A673 (cell line): ENCODE measurements around the gene CXCR5. TPM values are rescaled to one million over a fixed set of nuclear protein-coding genes. Genes with fewer than 3 reads are reported as not detected.

Experiments
- Bru-seq: library from RNA; stranded (reverse); fragments of 400-500 nt; gene quantifications from one replicate; lab custom pipeline; 2021; lab: Mats Ljungman, UMichigan
- BruChase-seq, 2 experiments: library from RNA; stranded (reverse); fragments of 400-500 nt; gene quantifications; one replicate each; lab custom pipeline; 2021; lab: Mats Ljungman, UMichigan
- BruUV-seq: library from RNA; stranded (reverse); fragments of 400-500 nt; replicated peaks from 2 replicates; lab custom pipeline; 2021; lab: Mats Ljungman, UMichigan
- CTCF ChIA-PET: fragments of 300-600 bp; sonication (Branson Sonifier 250); formaldehyde crosslinking; loops from one replicate; lab custom pipeline; 2022; ENCODE audit warnings: antibody characterized with exemption; lab: Charles Lee
- POLR2A ChIA-PET: fragments of 300-600 bp; sonication (Branson Sonifier 250); formaldehyde crosslinking; loops from one replicate; lab custom pipeline; 2022; ENCODE audit warnings: antibody characterized with exemption; ENCODE audit not compliant: low non-redundant PET; lab: Charles Lee
- DNase-seq: peaks from one replicate; pipeline ENCODE4 v3.0.0-alpha.2; 2015; ENCODE audit warnings: low spot score
- H3K27ac ChIP-seq: fragments of 200-600 bp; sonication (generic); 2 replicates; pipeline ENCODE4 v1.5.1; 2016; ENCODE audit warnings: mixed run types, low read depth, mild to moderate bottlenecking, mixed read lengths, antibody characterized with exemption, low read length; ENCODE audit not compliant: poor library complexity, severe bottlenecking
- H3K27me3 ChIP-seq: fragments of 200-600 bp; sonication (generic); replicated peaks from 2 replicates; pipeline ENCODE4 v1.6.1; 2017; ENCODE audit warnings: mixed run types, low read depth, mild to moderate bottlenecking, mixed read lengths, antibody characterized with exemption, low read length; ENCODE audit not compliant: insufficient read depth, poor library complexity
- H3K36me3 ChIP-seq: fragments of 200-600 bp; sonication (generic); 2 replicates; pipeline ENCODE4 v1.6.1; 2016; ENCODE audit warnings: mixed run types, mild to moderate bottlenecking, mixed read lengths, antibody characterized with exemption, low read length; ENCODE audit not compliant: insufficient read depth, poor library complexity, severe bottlenecking
- H3K4me1 ChIP-seq: fragments of 200-600 bp; sonication (generic); 2 replicates; pipeline ENCODE4 v1.6.1; 2017; ENCODE audit warnings: mixed run types, mild to moderate bottlenecking, mixed read lengths, antibody characterized with exemption, low read length; ENCODE audit not compliant: insufficient read depth, poor library complexity, severe bottlenecking
- H3K4me3 ChIP-seq: fragments of 200-600 bp; sonication (generic); 2 replicates; pipeline ENCODE4 v1.5.1; 2016; ENCODE audit warnings: low read depth, mixed run types, mild to moderate bottlenecking, mixed read lengths, low read length; ENCODE audit not compliant: poor library complexity, severe bottlenecking
- H3K9me3 ChIP-seq: fragments of 200-600 bp; sonication (generic); 2 replicates; pipeline ENCODE4 v1.6.1; 2016; ENCODE audit warnings: mixed run types, low read depth, mild to moderate bottlenecking, mixed read lengths, antibody characterized with exemption, low read length; ENCODE audit not compliant: poor library complexity, severe bottlenecking
- CTCF ChIP-seq: fragments of 300-800, 200-600 bp; sonication (generic); conservative IDR thresholded peaks from 2 replicates; pipeline ENCODE4 v1.5.1; 2017; ENCODE audit warnings: low read depth, mild to moderate bottlenecking, antibody characterized with exemption, low read length, moderate library complexity, mixed read lengths
- EZH2 ChIP-seq: fragments of 200-600 bp; sonication (generic); IDR thresholded peaks from 2 replicates; pipeline ENCODE4 v1.6.1; 2017; ENCODE audit warnings: borderline replicate concordance, low read depth, mild to moderate bottlenecking, mixed read lengths, antibody characterized with exemption, low read length; ENCODE audit not compliant: poor library complexity, severe bottlenecking
- intact Hi-C: fragments of 100-400 bp; cut with micrococcal nuclease; formaldehyde crosslinking; loops from one replicate; pipeline ENCODE4 v1.10.0; 2022; ENCODE audit not compliant: unreplicated experiment
- long read RNA-seq: library from polyadenylated mRNA; stranded (forward); transcript quantifications from one replicate; pipeline ENCODE4 v2.0.0, GENCODE V29; 2022
- total RNA-seq: library from RNA; stranded (reverse); gene quantifications from 2 replicates; pipeline ENCODE4 v1.2.3, GENCODE V29; 2021

The CXCR5 gene, protein sequence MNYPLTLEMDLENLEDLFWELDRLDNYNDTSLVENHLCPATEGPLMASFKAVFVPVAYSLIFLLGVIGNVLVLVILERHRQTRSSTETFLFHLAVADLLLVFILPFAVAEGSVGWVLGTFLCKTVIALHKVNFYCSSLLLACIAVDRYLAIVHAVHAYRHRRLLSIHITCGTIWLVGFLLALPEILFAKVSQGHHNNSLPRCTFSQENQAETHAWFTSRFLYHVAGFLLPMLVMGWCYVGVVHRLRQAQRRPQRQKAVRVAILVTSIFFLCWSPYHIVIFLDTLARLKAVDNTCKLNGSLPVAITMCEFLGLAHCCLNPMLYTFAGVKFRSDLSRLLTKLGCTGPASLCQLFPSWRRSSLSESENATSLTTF
- total RNA-seq (not detected in 2 replicates), Bru-seq, nascent RNA (not detected), BruChase-seq, experiment 1, labeled RNA remaining after a 2-hour chase (not detected), BruChase-seq, experiment 2, labeled RNA remaining after a 6-hour chase (percentile 12 among the genes with signal in this experiment)
- long read RNA-seq, partial matches to known transcripts: 0 of 2 reads
- long read RNA-seq, other reads (novel, unspliced or antisense): 2 of 2 reads

DNA sequence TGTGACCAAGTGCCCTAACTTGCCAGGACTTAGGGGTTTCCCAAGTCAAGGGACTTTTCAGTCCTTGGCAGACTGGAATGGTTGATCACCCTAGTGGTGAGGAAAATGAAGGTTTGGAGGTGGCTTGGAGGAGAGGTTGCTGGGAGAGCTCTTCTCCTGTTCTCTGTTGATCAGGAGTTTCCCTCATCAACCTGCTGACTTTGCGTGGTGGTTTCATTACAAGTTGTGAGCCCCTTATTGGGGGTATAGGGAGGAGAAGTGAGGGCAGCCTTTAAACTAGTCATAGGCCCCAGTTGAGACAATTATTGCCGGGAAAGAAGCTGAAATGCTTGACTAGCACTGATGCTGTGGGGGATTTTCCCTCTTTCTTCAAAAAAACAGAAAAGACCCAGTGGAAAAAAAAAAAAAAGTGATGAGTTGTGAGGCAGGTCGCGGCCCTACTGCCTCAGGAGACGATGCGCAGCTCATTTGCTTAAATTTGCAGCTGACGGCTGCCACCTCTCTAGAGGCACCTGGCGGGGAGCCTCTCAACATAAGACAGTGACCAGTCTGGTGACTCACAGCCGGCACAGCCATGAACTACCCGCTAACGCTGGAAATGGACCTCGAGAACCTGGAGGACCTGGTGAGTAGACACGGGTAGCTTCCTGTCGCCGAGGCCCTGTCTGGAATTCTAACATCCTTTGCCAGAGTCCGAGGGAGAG lies at the start of gene CXCR5:
Gene CXCR5, plus strand, starts transcription at position 525 of the 704 bp plus-strand sequence. Its CDS starts 50 bp downstream, at position 575.
- CTCF ChIA-PET: interaction anchor here (0.6 kb wide), 1 partner anchor 51 kb away, joined by 3 read pairs; no protein-coding TSS in a partner anchor
- BruUV-seq: no TSS peak
- H3K27ac ChIP-seq: no peak within 1 kb of the TSS
- DNase-seq: no peak
- H3K9me3 ChIP-seq: no peaks in the 10 kb centered on the region
- H3K36me3 ChIP-seq: no peaks in the 10 kb centered on the region
- TF ChIP-seq EZH2: no peak
- no peak for TF ChIP-seq CTCF
- intact Hi-C loops: no loop called here
- POLR2A ChIA-PET: no interaction called here
- no peak within 1 kb of the TSS for H3K4me3 ChIP-seq
- H3K4me1 ChIP-seq: no peaks in the 10 kb centered on the region
- no peaks in the 10 kb centered on the region for H3K27me3 ChIP-seq

DNA sequence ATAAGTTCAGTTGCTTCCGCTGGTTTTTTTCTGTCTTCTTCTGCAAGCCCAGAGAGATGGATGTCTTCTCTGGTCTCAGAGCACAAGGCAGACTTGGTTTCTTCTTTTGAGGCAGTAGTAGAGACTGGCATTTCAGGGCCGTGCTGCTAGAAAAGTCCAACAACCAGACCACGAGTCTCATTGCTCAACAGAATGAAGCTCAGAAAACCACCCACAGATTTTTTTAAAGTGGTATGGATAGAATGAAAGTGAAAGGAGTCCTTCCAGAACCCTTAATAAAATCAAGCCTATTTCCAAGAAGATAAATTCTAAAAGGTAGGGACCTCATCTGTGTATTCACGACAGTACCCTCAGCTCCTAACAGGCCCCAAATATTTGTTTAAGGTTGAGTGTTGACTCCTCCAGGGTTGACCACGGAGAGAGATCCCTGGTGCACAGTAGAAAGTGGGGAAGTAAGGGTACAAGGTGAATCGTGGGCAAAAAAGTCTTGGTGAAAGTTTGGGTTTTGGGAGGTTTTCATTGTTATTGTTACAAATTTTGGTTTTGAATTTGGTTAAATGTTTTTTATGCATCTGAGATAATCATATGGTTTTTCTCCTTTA lies 49.2 kb upstream of the CXCR5 start:
- H3K36me3 ChIP-seq: no peaks in the 10 kb centered on the region
- H3K9me3 ChIP-seq: no peaks in the 10 kb centered on the region
- no TSS peak for BruUV-seq
- H3K27ac ChIP-seq: no peak overlapping the region
- no peaks in the 10 kb centered on the region for H3K27me3 ChIP-seq
- no peak for DNase-seq
- CTCF ChIA-PET: no interaction called here
- intact Hi-C loops: no loop called here
- H3K4me1 ChIP-seq: no peaks in the 10 kb centered on the region
- H3K4me3 ChIP-seq: no peak overlapping the region
- no peak for TF ChIP-seq CTCF
- POLR2A ChIA-PET: no interaction called here

GRCh38 chr11:118837868-118838267 lies 45.8 kb upstream of the CXCR5 start:
- Histone ChIP-seq H3K9me3 (no peaks in the 10 kb centered on the region), H3K27ac (no peak overlapping the region), H3K4me3 (no peak overlapping the region), H3K27me3 (no peaks in the 10 kb centered on the region), H3K36me3 (no peaks in the 10 kb centered on the region), H3K4me1 (no peaks in the 10 kb centered on the region)
- no TSS peak for BruUV-seq
- no peak for TF ChIP-seq CTCF
- no peak for TF ChIP-seq EZH2
- intact Hi-C loops: no loop called here
- DNase-seq: no peak
- ChIA-PET POLR2A (no interaction called here), CTCF (no interaction called here)
